HepG2 (cell line): ENCODE data around the gene HID1. TPM values are rescaled to one million over a fixed set of nuclear protein-coding genes. Genes with fewer than 3 reads are reported as not detected.

Source experiments
- BCL6 ChIP-seq: IDR thresholded peaks from 2 replicates; pipeline ENCODE4 v1.6.1; 2016; ENCODE audit warnings: missing genetic modification reagents, missing compliant biosample characterization
- CAMTA2 ChIP-seq: sonication (generic); formaldehyde crosslinking; IDR thresholded peaks from 2 replicates; pipeline ENCODE4 v1.4.0; 2020; ENCODE audit warnings: mild to moderate bottlenecking, missing genetic modification reagents, borderline replicate concordance
- CCAR2 ChIP-seq: fragments of 200-400 bp; formaldehyde crosslinking; optimal IDR thresholded peaks from 2 replicates; pipeline ENCODE3; 2018; ENCODE audit warnings: low read depth, mild to moderate bottlenecking, low read length, moderate library complexity
- FOXO1 ChIP-seq: sonication (generic); formaldehyde crosslinking; IDR thresholded peaks from 2 replicates; pipeline ENCODE4 v1.4.0; 2020; ENCODE audit warnings: missing genetic modification reagents
- HOXA5 ChIP-seq: sonication (generic); formaldehyde crosslinking; IDR thresholded peaks from 2 replicates; pipeline ENCODE4 v1.4.0; 2020; ENCODE audit warnings: missing genetic modification reagents
- JUND ChIP-seq: sonication (generic); formaldehyde crosslinking; IDR thresholded peaks from 2 replicates; pipeline ENCODE4 v1.8.0; 2022; ENCODE audit warnings: mild to moderate bottlenecking, missing genetic modification reagents
- LCORL ChIP-seq, 2 experiments: fragments of 450-650 bp in 1 of 2; sonication (generic) in 1 of 2; formaldehyde crosslinking in 1 of 2; IDR thresholded peaks; 2 replicates each; pipeline versions ENCODE4 v1.5.0 to v1.6.1; 2017 to 2020; ENCODE audit warnings: antibody characterized with exemption in 1 of 2, missing genetic modification reagents in 1 of 2
- MIER2 ChIP-seq: IDR thresholded peaks from 2 replicates; pipeline ENCODE4 v1.6.1; 2016; ENCODE audit warnings: missing biosample characterization, missing genetic modification reagents
- NFE2L2 ChIP-seq: fragments of 150-350 bp; IDR thresholded peaks from 2 replicates; pipeline ENCODE4 v1.6.1; 2014; ENCODE audit warnings: low read length
- NFYC ChIP-seq: IDR thresholded peaks from 2 replicates; pipeline ENCODE4 v1.6.1; 2016; ENCODE audit warnings: missing genetic modification reagents, missing compliant biosample characterization
- PAF1 ChIP-seq: IDR thresholded peaks from 2 replicates; pipeline ENCODE4 v1.6.1; 2016; ENCODE audit warnings: missing genetic modification reagents, missing compliant biosample characterization
- SIX4 ChIP-seq: sonication (generic); formaldehyde crosslinking; IDR thresholded peaks from 2 replicates; pipeline ENCODE4 v1.4.0; 2020; ENCODE audit warnings: missing genetic modification reagents
- SMYD3 ChIP-seq: sonication (generic); formaldehyde crosslinking; IDR thresholded peaks from 2 replicates; pipeline ENCODE4 v1.8.1; 2023; ENCODE audit warnings: mild to moderate bottlenecking, missing genetic modification reagents
- ZBTB7A ChIP-seq: sonication (generic); formaldehyde crosslinking; IDR thresholded peaks from 2 replicates; pipeline ENCODE4 v1.8.0; 2022; ENCODE audit warnings: mild to moderate bottlenecking, missing genetic modification reagents
- ZNF225 ChIP-seq: sonication (generic); formaldehyde crosslinking; IDR thresholded peaks from 2 replicates; pipeline ENCODE4 v1.4.0; 2020; ENCODE audit warnings: mild to moderate bottlenecking, missing genetic modification reagents
- ZNF44 ChIP-seq: sonication (generic); formaldehyde crosslinking; IDR thresholded peaks from 2 replicates; pipeline ENCODE4 v1.5.1; 2020; ENCODE audit warnings: mild to moderate bottlenecking, missing genetic modification reagents
- ZNF564 ChIP-seq: sonication (generic); formaldehyde crosslinking; IDR thresholded peaks from 2 replicates; pipeline ENCODE4 v1.8.1; 2023; ENCODE audit warnings: mild to moderate bottlenecking, missing genetic modification reagents
- ZNF878 ChIP-seq: sonication (generic); formaldehyde crosslinking; IDR thresholded peaks from 2 replicates; pipeline ENCODE4 v1.8.1; 2023; ENCODE audit warnings: mild to moderate bottlenecking, missing genetic modification reagents, moderate library complexity
- polyA plus RNA-seq, 8 experiments: library from polyadenylated mRNA; depleted of rRNA in 3 of 8; stranded (reverse) in 7 of 8; unstranded in 1 of 8; fragments of >200 nt; fragmentation: Illumina TruSeq in 4 of 8; extraction: Trizol in 4 of 8; gene quantifications; 2 replicates each; pipeline versions ENCODE4 v1.2.1 to v1.2.3, GENCODE V29; 2011 to 2016; ENCODE audit warnings: low read depth in 4 of 8, missing spikeins in 1 of 8, mixed read lengths in 1 of 8; ENCODE audit not compliant: insufficient read depth in 1 of 8
- total RNA-seq, 5 experiments: library from RNA; depleted of rRNA; stranded (reverse); fragments of >200 nt; fragmentation: Illumina TruSeq; extraction: Trizol; gene quantifications; 2 replicates each; pipeline ENCODE4 v1.2.3, GENCODE V29; 2016; ENCODE audit warnings: low read depth in 1 of 5
- TF ChIP-seq, protein P1 (sequence below): sonication (generic); formaldehyde crosslinking; IDR thresholded peaks from 2 replicates; pipeline ENCODE4 v1.4.0; 2020; ENCODE audit warnings: missing genetic modification reagents, borderline replicate concordance
- TF ChIP-seq, protein P2 (sequence below): IDR thresholded peaks from 2 replicates; pipeline ENCODE4 v1.6.1; 2016; ENCODE audit warnings: missing genetic modification reagents, missing compliant biosample characterization
- TF ChIP-seq, protein P3 (sequence below): sonication (generic); formaldehyde crosslinking; IDR thresholded peaks from 2 replicates; pipeline ENCODE4 v1.4.0; 2020; ENCODE audit warnings: missing genetic modification reagents
- TF ChIP-seq, protein P4 (sequence below): sonication (generic); formaldehyde crosslinking; IDR thresholded peaks from 2 replicates; pipeline ENCODE4 v1.8.1; 2023; ENCODE audit warnings: mild to moderate bottlenecking, moderate library complexity, missing genetic modification reagents
- TF ChIP-seq, protein P5 (sequence below): IDR thresholded peaks from 2 replicates; pipeline ENCODE4 v1.6.1; 2016; ENCODE audit warnings: missing biosample characterization, missing genetic modification reagents, low read depth

The HID1 gene
- total and polyA plus RNA-seq, 2 of the 13 experiments (the other 11 are each of a cell fraction or from before 2014, with no cell fraction given): 2.1 to 10.6 TPM

DNA sequence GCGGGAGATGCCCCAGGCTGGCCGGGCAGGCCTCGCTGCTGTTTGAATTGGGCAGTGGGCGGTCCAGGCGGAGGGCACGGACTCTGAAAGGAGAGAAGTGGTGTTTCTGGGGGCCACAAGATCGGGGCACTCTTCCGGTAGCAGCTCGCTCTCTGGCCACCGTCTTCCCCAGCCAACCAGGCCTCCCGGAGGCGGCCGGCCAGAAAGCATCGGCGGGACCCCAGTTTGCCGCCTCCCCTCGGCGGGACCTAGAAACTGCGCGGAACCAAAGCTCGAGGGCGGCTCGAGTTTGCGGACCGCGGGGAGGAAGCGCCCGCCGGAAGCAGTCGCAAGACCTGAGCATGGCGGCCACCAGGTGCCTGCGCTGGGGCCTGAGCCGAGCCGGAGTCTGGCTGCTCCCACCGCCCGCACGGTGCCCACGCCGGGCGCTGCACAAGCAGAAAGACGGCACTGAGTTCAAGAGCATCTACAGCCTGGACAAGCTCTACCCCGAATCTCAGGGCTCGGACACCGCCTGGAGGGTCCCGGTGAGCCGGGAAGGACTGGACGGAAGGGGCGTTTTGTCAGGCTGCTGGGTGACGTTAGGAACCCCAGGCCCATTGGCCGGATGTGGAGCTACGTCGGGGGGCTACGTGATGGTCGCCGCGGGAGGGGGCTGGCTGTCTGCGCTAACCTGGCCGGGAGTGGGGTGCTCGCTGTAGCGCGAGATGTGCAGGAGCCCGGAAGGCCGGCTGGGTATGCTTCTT is 40.0 kb upstream of the HID1 start, which contains the start of gene MRPL58 (continued):
- TF ChIP-seq, protein P1, sequence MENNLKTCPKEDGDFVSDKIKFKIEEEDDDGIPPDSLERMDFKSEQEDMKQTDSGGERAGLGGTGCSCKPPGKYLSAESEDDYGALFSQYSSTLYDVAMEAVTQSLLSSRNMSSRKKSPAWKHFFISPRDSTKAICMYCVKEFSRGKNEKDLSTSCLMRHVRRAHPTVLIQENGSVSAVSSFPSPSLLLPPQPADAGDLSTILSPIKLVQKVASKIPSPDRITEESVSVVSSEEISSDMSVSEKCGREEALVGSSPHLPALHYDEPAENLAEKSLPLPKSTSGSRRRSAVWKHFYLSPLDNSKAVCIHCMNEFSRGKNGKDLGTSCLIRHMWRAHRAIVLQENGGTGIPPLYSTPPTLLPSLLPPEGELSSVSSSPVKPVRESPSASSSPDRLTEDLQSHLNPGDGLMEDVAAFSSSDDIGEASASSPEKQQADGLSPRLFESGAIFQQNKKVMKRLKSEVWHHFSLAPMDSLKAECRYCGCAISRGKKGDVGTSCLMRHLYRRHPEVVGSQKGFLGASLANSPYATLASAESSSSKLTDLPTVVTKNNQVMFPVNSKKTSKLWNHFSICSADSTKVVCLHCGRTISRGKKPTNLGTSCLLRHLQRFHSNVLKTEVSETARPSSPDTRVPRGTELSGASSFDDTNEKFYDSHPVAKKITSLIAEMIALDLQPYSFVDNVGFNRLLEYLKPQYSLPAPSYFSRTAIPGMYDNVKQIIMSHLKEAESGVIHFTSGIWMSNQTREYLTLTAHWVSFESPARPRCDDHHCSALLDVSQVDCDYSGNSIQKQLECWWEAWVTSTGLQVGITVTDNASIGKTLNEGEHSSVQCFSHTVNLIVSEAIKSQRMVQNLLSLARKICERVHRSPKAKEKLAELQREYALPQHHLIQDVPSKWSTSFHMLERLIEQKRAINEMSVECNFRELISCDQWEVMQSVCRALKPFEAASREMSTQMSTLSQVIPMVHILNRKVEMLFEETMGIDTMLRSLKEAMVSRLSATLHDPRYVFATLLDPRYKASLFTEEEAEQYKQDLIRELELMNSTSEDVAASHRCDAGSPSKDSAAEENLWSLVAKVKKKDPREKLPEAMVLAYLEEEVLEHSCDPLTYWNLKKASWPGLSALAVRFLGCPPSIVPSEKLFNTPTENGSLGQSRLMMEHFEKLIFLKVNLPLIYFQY: peak; percentile 86
- TF ChIP-seq SMYD3 (CRISPR knock-in tag) (peak; percentile 72; the same call in 1 of the 2 replicates), ZNF225 (CRISPR knock-in tag) (peak; percentile 95), NFYC (peak; percentile 59; the same call in 1 of the 2 replicates), JUND (peak; percentile 77), CAMTA2 (CRISPR knock-in tag) (peak; percentile 91; the same call in 1 of the 2 replicates), ZNF878 (CRISPR knock-in tag) (peak; percentile 73), FOXO1 (peak; percentile 91), LCORL (IDR thresholded peaks at IDR 0.05) (no peak), LCORL (CRISPR knock-in tag; IDR thresholded peaks at IDR 0.05) (peak; percentile 94), BCL6 (peak; percentile 82), CCAR2 (no peak), PAF1 (CRISPR knock-in tag) (no peak), ZNF564 (CRISPR knock-in tag) (no peak; the same call in 1 of the 2 replicates), NFE2L2 (0 out of 2 replicates have a peak, but pooled peaks have one; percentile 3), ZNF44 (CRISPR knock-in tag) (no peak; the same call in none of the 2 replicates), MIER2 (CRISPR knock-in tag) (peak; percentile 77), HOXA5 (CRISPR knock-in tag) (peak; percentile 98), SIX4 (peak; percentile 81), ZBTB7A (CRISPR knock-in tag) (peak; percentile 93)
- TF ChIP-seq, protein P2, sequence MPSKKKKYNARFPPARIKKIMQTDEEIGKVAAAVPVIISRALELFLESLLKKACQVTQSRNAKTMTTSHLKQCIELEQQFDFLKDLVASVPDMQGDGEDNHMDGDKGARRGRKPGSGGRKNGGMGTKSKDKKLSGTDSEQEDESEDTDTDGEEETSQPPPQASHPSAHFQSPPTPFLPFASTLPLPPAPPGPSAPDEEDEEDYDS: peak; percentile 72; the same call in 1 of the 2 replicates
- TF ChIP-seq, protein P3, sequence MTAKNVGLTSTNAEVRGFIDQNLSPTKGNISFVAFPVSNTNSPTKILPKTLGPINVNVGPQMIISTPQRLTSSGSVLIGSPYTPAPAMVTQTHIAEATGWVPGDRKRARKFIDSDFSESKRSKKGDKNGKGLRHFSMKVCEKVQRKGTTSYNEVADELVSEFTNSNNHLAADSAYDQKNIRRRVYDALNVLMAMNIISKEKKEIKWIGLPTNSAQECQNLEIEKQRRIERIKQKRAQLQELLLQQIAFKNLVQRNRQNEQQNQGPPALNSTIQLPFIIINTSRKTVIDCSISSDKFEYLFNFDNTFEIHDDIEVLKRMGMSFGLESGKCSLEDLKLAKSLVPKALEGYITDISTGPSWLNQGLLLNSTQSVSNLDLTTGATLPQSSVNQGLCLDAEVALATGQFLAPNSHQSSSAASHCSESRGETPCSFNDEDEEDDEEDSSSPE (CRISPR knock-in tag): peak; percentile 90
- TF ChIP-seq, protein P4, sequence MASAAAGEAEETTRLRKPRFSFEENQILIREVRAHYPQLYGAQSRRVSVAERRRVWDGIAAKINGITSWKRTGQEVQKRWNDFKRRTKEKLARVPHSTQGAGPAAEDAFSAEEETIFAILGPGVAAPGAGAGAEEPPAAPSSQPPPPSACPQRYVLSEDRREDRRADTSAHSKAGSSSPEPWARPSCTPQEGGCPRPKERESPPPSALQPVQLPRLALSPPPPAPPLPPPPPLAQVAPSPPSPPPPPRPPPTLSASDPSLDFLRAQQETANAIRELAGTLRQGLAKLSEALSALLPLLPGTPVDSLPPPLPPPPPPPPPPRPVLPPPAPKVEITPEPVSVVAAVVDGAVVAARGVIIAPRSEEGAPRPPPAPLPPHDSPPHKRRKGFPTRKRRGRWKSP: peak; percentile 93
- TF ChIP-seq, protein P5, sequence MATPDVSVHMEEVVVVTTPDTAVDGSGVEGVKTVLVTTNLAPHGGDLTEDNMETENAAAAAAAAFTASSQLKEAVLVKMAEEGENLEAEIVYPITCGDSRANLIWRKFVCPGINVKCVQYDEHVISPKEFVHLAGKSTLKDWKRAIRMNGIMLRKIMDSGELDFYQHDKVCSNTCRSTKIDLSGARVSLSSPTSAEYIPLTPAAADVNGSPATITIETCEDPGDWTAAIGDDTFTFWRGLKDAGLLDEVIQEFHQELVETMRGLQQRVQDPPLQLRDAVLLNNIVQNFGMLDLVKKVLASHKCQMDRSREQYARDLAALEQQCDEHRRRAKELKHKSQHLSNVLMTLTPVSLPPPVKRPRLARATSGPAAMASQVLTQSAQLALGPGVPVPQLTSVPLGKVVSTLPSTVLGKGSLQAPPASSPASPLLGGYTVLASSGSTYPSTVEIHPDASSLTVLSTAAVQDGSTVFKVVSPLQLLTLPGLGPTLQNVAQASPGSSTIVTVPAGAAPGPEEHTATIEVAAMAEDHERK (CRISPR knock-in tag): peak; percentile 81
